CD4-positive, alpha-beta T cell (primary cell): ENCODE results near the gene CCNJL. TPM values are rescaled to one million over a fixed set of nuclear protein-coding genes. Genes with fewer than 3 reads are reported as not detected.

Experiments used
- ATAC-seq: fragments of 200-7000 bp; cut with Tn5 transposase; one replicate; pipeline ENCODE4 v1.10.0; 2022; ENCODE audit warnings: mild to moderate bottlenecking; ENCODE audit not compliant: poor library complexity
- CTCF ChIA-PET: fragments of 350-600 bp; sonication (Branson Sonifier 250); formaldehyde crosslinking; loops from one replicate; lab custom pipeline; 2021; ENCODE audit warnings: antibody characterized with exemption, inconsistent platforms; lab: Charles Lee
- POLR2A ChIA-PET: fragments of 350-600 bp; sonication (Branson Sonifier 250); formaldehyde crosslinking; loops from one replicate; lab custom pipeline; 2021; ENCODE audit warnings: antibody characterized with exemption, inconsistent platforms; lab: Charles Lee
- DNase-seq, 14 experiments: peaks; one replicate each; pipeline ENCODE4 v3.0.0-alpha.2; 2013 to 2020; ENCODE audit warnings: mixed read lengths in 2 of 14
- H3K27ac ChIP-seq, 2 donors: one replicate each; pipeline versions ENCODE4 v1.5.1 to v1.7.0; 2013; ENCODE audit warnings: low read length in 2 of 2, low read depth in 1 of 2, mild to moderate bottlenecking in 1 of 2
- H3K27me3 ChIP-seq, 2 experiments: 1 replicate in 1 of 2; 2 replicates in 1 of 2; pipeline versions ENCODE4 v1.6.1 to v1.7.0; 2013; ENCODE audit warnings: low read length in 2 of 2, control low read depth in 1 of 2, mild to moderate bottlenecking in 1 of 2, moderate library complexity in 1 of 2; ENCODE audit not compliant: insufficient read depth in 2 of 2, control insufficient read depth in 1 of 2
- H3K36me3 ChIP-seq: one replicate; pipeline ENCODE4 v1.6.1; 2013; ENCODE audit warnings: low read length, control low read depth; ENCODE audit not compliant: insufficient read depth
- H3K4me1 ChIP-seq: one replicate; pipeline ENCODE4 v1.6.1; 2013; ENCODE audit warnings: low read length, control low read depth; ENCODE audit not compliant: insufficient read depth
- H3K4me3 ChIP-seq: one replicate; pipeline ENCODE4 v1.5.1; 2013; ENCODE audit warnings: mild to moderate bottlenecking, low read length, moderate library complexity
- H3K9me3 ChIP-seq, 2 experiments: 1 replicate in 1 of 2; 2 replicates in 1 of 2; pipeline versions ENCODE4 v1.6.1 to v1.7.0; 2013; ENCODE audit warnings: low read length in 2 of 2, mild to moderate bottlenecking in 2 of 2, control low read depth in 1 of 2, moderate library complexity in 1 of 2; ENCODE audit not compliant: control insufficient read depth in 1 of 2, insufficient read depth in 1 of 2
- H3K27ac Mint-ChIP-seq: one replicate; pipeline ENCODE4 v1.8.0; 2020; ENCODE audit warnings: mixed read lengths
- H3K27me3 Mint-ChIP-seq: one replicate; pipeline ENCODE4 v1.8.0; 2021; ENCODE audit warnings: mixed read lengths
- H3K36me3 Mint-ChIP-seq: one replicate; pipeline ENCODE4 v1.8.0; 2021; ENCODE audit warnings: low read depth, mixed read lengths
- H3K4me1 Mint-ChIP-seq: one replicate; pipeline ENCODE4 v1.8.0; 2021; ENCODE audit warnings: low read depth, mixed read lengths
- H3K4me3 Mint-ChIP-seq: one replicate; pipeline ENCODE4 v1.8.0; 2020; ENCODE audit warnings: mild to moderate bottlenecking, mixed read lengths
- H3K9me3 Mint-ChIP-seq: one replicate; pipeline ENCODE4 v1.8.0; 2020; ENCODE audit warnings: mixed read lengths
- CTCF ChIP-seq: fragments of 200-600 bp; IDR thresholded peaks from one replicate; pipeline ENCODE4 v1.8.0; 2022; ENCODE audit warnings: antibody characterized with exemption, mild to moderate bottlenecking
- intact Hi-C, 2 experiments: fragments of 100-400 bp; cut with DNase I in 1 of 2; cut with micrococcal nuclease in 1 of 2; formaldehyde crosslinking; loops; one replicate each; pipeline versions ENCODE4 v1.15.1 to v1.9.0; 2023 to 2025; cut with DNase I, micrococcal nuclease
- polyA plus RNA-seq, 2 donors: library from polyadenylated mRNA; unstranded; fragments of 120-200 nt; gene quantifications; one replicate each; pipeline ENCODE4 v1.2.1, GENCODE V29; 2013
- total RNA-seq, 174 experiments: library from RNA in 2 of 174; stranded (reverse) in 2 of 174; gene quantifications; one replicate each; pipeline ENCODE4 v1.2.3 and lab custom pipeline; 2021 to 2026

The CCNJL gene
- total RNA-seq (not detected), total RNA-seq (lab: John Stamatoyannopoulos, UW) (0 to 1.0 (median 0.07) reads per million in 172 experiments)
- 0.09 TPM for polyA plus RNA-seq (2013, experiment 1 of 2)
- 0.23 TPM for polyA plus RNA-seq (2013, experiment 2 of 2)

DNA sequence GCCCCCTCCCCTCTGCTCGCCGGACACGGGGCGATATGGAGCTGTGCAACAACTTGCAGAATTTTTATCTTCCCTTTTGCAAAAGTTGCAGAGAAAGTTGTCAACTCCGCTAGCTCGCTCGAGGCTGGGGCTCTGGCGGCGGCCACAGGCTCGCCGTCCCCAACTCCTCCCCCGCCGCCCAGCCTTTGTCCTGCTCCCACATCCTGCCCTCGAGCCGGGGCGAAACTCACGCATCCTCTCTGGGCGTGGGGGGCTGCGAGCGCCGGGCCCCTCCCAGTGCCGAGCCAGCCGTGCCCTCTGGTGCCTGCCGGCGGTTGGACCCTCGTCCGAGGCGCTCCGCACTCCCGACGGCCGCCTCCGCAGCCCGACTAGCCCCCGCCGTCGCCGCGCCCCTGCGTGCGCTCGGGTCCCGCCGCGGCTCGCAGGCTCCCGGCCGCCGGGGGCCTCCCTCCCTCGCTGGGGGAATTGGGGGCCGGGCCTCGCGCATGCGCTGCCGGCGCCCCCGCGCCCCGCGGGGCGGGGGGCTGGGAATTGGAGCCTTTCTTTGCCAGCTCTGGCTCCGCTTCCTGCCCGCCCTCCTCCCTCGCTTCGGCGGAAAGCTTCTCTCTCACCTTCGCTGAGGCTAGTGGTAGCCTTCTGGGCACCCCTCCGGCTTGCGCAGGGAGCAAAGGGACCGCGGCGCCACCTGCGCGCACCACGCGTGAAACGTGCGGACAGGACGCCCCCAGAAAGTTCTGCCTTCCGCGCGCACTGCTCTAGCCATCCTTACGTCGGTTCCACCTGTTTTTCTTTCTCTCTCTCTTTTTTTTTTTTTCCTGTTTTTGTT, at the start of gene CCNJL:
Gene CCNJL (minus strand): TSS at position 431 of the 826 bp plus-strand sequence. CDS start 641 bp downstream, outside the sequence.
- Histone ChIP-seq H3K4me1 (peaks cover 8% of the 10 kb centered on the region), H3K27ac (no peak within 1 kb of the TSS), H3K27me3 (peaks cover 28 to 42% of the 10 kb centered on the region in 2 experiments), H3K9me3 (no peaks in the 10 kb centered on the region), H3K4me3 (no peak within 1 kb of the TSS), H3K36me3 (no peaks in the 10 kb centered on the region)
- no peak within 1 kb of the TSS for H3K27ac Mint-ChIP-seq
- H3K4me1 Mint-ChIP-seq, result peaks cover 5% of the 10 kb centered on the region
- ChIA-PET CTCF (no interaction called here), POLR2A (no interaction called here)
- DNase-seq, result no peak
- H3K9me3 Mint-ChIP-seq, result no peaks in the 10 kb centered on the region
- no peak for ATAC-seq
- intact Hi-C loops, result no loop called here
- peaks cover 78% of the 10 kb centered on the region for H3K27me3 Mint-ChIP-seq
- H3K36me3 Mint-ChIP-seq, result no peaks in the 10 kb centered on the region
- H3K4me3 Mint-ChIP-seq, result peak within 1 kb of the TSS; percentile 67
- no peak for TF ChIP-seq CTCF

DNA sequence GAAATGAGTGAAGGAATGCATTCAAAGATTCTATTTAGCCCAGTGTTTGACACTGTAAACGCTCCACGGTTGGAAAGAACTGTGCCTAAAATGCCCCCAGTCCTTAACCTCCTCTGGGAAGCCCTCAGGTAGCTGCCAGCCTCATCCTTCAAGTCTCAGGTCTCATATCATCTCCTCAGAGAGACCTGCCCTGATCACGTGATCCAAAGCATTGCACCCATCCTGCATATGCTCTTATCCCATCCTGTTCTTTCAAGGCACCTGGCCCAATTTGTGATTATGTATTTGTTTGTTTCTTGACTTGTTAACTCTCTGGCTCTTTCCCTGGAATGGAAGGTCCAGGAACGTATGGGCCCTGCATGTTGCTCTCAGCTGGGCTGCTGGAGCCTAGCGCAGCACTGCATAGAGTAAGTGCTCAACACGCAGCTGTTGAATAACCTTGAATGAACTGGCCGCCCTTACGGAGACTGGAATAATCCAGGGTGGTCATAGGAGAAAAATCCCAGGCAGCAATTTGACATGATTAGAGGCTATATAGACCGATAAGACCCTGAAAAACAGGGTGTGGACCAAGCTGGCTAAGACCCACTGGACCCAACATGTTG, 49.4 kb upstream of the CCNJL start:
- no peak for TF ChIP-seq CTCF
- CTCF ChIA-PET, result no interaction called here
- H3K4me1 ChIP-seq, result no peaks in the 10 kb centered on the region
- no peak overlapping the region for H3K4me3 ChIP-seq
- no peaks in the 10 kb centered on the region for H3K9me3 ChIP-seq
- DNase-seq (no peak), ATAC-seq (no peak)
- H3K27ac Mint-ChIP-seq, result no peak overlapping the region
- POLR2A ChIA-PET, result no interaction called here
- H3K9me3 Mint-ChIP-seq, result no peaks in the 10 kb centered on the region
- H3K27ac ChIP-seq, result no peak overlapping the region
- no peaks in the 10 kb centered on the region for H3K36me3 ChIP-seq
- no peaks in the 10 kb centered on the region for H3K4me1 Mint-ChIP-seq
- no peaks in the 10 kb centered on the region for H3K36me3 Mint-ChIP-seq
- H3K27me3 Mint-ChIP-seq, result peaks cover 35% of the 10 kb centered on the region
- peaks cover 0 to 2% of the 10 kb centered on the region in 2 experiments for H3K27me3 ChIP-seq
- no peak overlapping the region for H3K4me3 Mint-ChIP-seq
- intact Hi-C loops, result no loop called here

DNA sequence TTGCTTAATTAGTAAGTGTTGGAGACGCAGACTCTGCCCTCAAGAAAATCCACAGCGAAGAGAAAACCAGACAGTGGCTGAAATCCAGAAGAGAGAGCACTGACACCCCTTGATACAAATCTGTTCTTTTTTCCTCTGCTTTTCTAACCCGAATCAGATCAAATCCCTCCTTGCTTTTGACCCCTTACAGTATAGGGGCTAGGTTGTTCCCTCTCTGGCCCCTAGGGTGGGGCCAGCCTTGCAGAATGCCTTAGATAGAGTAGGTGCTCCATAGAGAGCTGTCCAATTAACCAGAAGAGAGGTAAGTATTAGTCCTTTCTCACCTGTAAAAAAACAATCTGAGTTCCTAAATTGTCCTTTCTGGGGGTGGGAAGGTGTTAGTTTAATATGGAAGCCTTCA, 47.9 kb upstream of the CCNJL start:
- H3K27me3 Mint-ChIP-seq, result peaks cover 28% of the 10 kb centered on the region
- CTCF ChIA-PET, result no interaction called here

More for the DNA sequence above, 47.9 kb upstream of the CCNJL start:
- intact Hi-C loops, result no loop called here
- DNase-seq (no peak), ATAC-seq (no peak)
- H3K36me3 Mint-ChIP-seq, result no peaks in the 10 kb centered on the region
- Histone ChIP-seq H3K4me3 (no peak overlapping the region), H3K36me3 (no peaks in the 10 kb centered on the region), H3K4me1 (no peaks in the 10 kb centered on the region), H3K27me3 (peaks cover 0 to 2% of the 10 kb centered on the region in 2 experiments), H3K9me3 (no peaks in the 10 kb centered on the region), H3K27ac (no peak overlapping the region)
- no peak for TF ChIP-seq CTCF
- H3K4me3 Mint-ChIP-seq, result no peak overlapping the region
- POLR2A ChIA-PET, result no interaction called here
- H3K27ac Mint-ChIP-seq, result no peak overlapping the region
- H3K4me1 Mint-ChIP-seq, result no peaks in the 10 kb centered on the region
- no peaks in the 10 kb centered on the region for H3K9me3 Mint-ChIP-seq
